OCI-LY7 (cell line): ENCODE measurements around the gene GGT5. TPM values are rescaled to one million over a fixed set of nuclear protein-coding genes. Genes with fewer than 3 reads are reported as not detected.
A peak's percentile ranks its signal among the peaks of the same experiment; 100 is the strongest.
"Not testable (repeated sequence)": the region's sequence is repeated elsewhere in the genome, so short reads cannot be mapped to it uniquely, and the experiment has no call there.

Experiments used
- BruUV-seq: library from RNA; stranded (reverse); fragments of 400-500 nt; replicated peaks from 2 replicates; lab custom pipeline; 2021; lab: Mats Ljungman, UMichigan
- CTCF ChIA-PET: fragments of 300-600 bp; sonication (Branson Sonifier 250); formaldehyde crosslinking; loops from one replicate; lab custom pipeline; 2022; ENCODE audit warnings: antibody characterized with exemption; ENCODE audit not compliant: unreplicated experiment; lab: Charles Lee
- POLR2A ChIA-PET: fragments of 300-600 bp; sonication (Branson Sonifier 250); formaldehyde crosslinking; loops from one replicate; lab custom pipeline; 2022; ENCODE audit warnings: antibody characterized with exemption; lab: Charles Lee
- DNase-seq: peaks from one replicate; pipeline ENCODE4 v3.0.0-alpha.2; 2015; ENCODE audit warnings: low spot score
- H2AFZ ChIP-seq: fragments of 200-600 bp; sonication (generic), shearing (Covaris generic); 2 replicates; pipeline ENCODE4 v1.6.1; 2014; ENCODE audit warnings: mild to moderate bottlenecking, antibody characterized with exemption, low read length, moderate library complexity
- H3K27ac ChIP-seq: fragments of 200-600 bp; sonication (generic); 2 replicates; pipeline ENCODE4 v1.5.1; 2014; ENCODE audit warnings: mixed run types, low read depth, mild to moderate bottlenecking, moderate library complexity, low read length, inconsistent platforms; ENCODE audit not compliant: poor library complexity, severe bottlenecking
- H3K36me3 ChIP-seq: fragments of 200-600 bp; sonication (generic); 2 replicates; pipeline ENCODE4 v1.6.1; 2014; ENCODE audit warnings: mild to moderate bottlenecking, antibody characterized with exemption, low read length, moderate library complexity, mixed read lengths; ENCODE audit not compliant: insufficient read depth
- H3K4me1 ChIP-seq: fragments of 200-600 bp; sonication (generic); 2 replicates; pipeline ENCODE4 v1.5.1; 2014; ENCODE audit warnings: mild to moderate bottlenecking, low read length; ENCODE audit not compliant: insufficient read depth, poor library complexity, severe bottlenecking
- H3K4me2 ChIP-seq: fragments of 200-600 bp; sonication (generic); 2 replicates; pipeline ENCODE4 v1.6.1; 2014; ENCODE audit warnings: mild to moderate bottlenecking, low read length
- H3K4me3 ChIP-seq: fragments of 200-600 bp; sonication (generic); 2 replicates; pipeline ENCODE4 v1.5.1; 2014; ENCODE audit warnings: mild to moderate bottlenecking, low read depth, low read length; ENCODE audit not compliant: poor library complexity, severe bottlenecking
- H3K79me2 ChIP-seq: fragments of 200-600 bp; sonication (generic); 2 replicates; pipeline ENCODE4 v1.6.1; 2016; ENCODE audit warnings: low read depth, mild to moderate bottlenecking, low read length, moderate library complexity, mixed read lengths; ENCODE audit not compliant: insufficient read depth
- H3K9me2 ChIP-seq: fragments of 200-600 bp; sonication (generic); 2 replicates; pipeline ENCODE4 v1.6.1; 2016; ENCODE audit warnings: mild to moderate bottlenecking, low read length, mixed read lengths; ENCODE audit not compliant: insufficient read depth
- H3K9me3 ChIP-seq: fragments of 200-600 bp; sonication (generic); 2 replicates; pipeline ENCODE4 v1.6.1; 2014; ENCODE audit warnings: mild to moderate bottlenecking, mixed run types, low read length, mixed read lengths
- H4K20me1 ChIP-seq: fragments of 200-600 bp; sonication (generic); 2 replicates; pipeline ENCODE4 v1.6.1; 2014; ENCODE audit warnings: mild to moderate bottlenecking, antibody characterized with exemption, low read length, moderate library complexity, mixed read lengths; ENCODE audit not compliant: insufficient read depth
- intact Hi-C: fragments of 100-400 bp; cut with micrococcal nuclease; formaldehyde crosslinking; loops from one replicate; pipeline ENCODE4 v1.10.0; 2022; ENCODE audit not compliant: unreplicated experiment
- total RNA-seq, 2 experiments: library from RNA; depleted of rRNA in 1 of 2; stranded (reverse); fragments of >200 nt in 1 of 2; shearing (Covaris generic) in 1 of 2; gene quantifications; 2 replicates each; pipeline ENCODE4 v1.2.3, GENCODE V29; 2014 to 2022
- TF ChIP-seq, protein P1 (sequence below): fragments of 200-600 bp; sonication (generic); conservative IDR thresholded peaks from 2 replicates; pipeline ENCODE4 v1.5.1; 2014; ENCODE audit warnings: mild to moderate bottlenecking, antibody characterized with exemption, low read length, moderate library complexity, mixed read lengths

The GGT5 gene
- total RNA-seq, 2 experiments from 2014 or later = 0.06 TPM; not detected in 1

DNA sequence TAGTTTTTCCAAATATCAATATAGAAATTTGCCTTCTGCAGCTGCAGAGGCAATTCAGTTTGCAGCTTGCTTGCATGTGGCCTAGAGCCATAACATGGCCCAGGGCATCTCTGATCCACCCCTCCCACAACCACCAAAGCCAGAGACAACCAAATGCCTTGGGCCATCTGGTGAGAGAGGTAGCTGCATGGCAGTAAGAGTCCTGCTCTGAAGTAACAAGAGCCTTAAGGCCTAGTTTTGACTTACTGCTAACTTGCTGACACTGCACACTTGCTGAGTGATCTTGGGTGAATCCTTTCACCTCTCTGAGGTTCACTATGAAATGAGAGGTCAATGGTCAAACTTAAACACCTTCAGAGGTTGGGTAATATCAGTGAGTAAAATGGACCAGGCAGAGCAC lies 20.9 kb upstream of the GGT5 start:
- Histone ChIP-seq H3K4me2 (peak overlapping the region; percentile 62; the same call in 1 of the 2 replicates), H3K4me3 (no peak overlapping the region), H3K79me2 (no peaks in the 10 kb centered on the region), H3K9me3 (no peaks in the 10 kb centered on the region), H3K27ac (no peak overlapping the region), H2AFZ (peak overlapping the region; percentile 59; the same call in 1 of the 2 replicates), H3K4me1 (peaks cover 23% of the 10 kb centered on the region), H3K36me3 (no peaks in the 10 kb centered on the region), H3K9me2 (no peaks in the 10 kb centered on the region), H4K20me1 (no peaks in the 10 kb centered on the region)
- BruUV-seq = no TSS peak
- peak; percentile 16 for DNase-seq
- CTCF ChIA-PET = no interaction called here
- intact Hi-C loops = no loop called here
- POLR2A ChIA-PET = no interaction called here
- TF ChIP-seq, protein P1, sequence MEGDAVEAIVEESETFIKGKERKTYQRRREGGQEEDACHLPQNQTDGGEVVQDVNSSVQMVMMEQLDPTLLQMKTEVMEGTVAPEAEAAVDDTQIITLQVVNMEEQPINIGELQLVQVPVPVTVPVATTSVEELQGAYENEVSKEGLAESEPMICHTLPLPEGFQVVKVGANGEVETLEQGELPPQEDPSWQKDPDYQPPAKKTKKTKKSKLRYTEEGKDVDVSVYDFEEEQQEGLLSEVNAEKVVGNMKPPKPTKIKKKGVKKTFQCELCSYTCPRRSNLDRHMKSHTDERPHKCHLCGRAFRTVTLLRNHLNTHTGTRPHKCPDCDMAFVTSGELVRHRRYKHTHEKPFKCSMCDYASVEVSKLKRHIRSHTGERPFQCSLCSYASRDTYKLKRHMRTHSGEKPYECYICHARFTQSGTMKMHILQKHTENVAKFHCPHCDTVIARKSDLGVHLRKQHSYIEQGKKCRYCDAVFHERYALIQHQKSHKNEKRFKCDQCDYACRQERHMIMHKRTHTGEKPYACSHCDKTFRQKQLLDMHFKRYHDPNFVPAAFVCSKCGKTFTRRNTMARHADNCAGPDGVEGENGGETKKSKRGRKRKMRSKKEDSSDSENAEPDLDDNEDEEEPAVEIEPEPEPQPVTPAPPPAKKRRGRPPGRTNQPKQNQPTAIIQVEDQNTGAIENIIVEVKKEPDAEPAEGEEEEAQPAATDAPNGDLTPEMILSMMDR = no peak

DNA sequence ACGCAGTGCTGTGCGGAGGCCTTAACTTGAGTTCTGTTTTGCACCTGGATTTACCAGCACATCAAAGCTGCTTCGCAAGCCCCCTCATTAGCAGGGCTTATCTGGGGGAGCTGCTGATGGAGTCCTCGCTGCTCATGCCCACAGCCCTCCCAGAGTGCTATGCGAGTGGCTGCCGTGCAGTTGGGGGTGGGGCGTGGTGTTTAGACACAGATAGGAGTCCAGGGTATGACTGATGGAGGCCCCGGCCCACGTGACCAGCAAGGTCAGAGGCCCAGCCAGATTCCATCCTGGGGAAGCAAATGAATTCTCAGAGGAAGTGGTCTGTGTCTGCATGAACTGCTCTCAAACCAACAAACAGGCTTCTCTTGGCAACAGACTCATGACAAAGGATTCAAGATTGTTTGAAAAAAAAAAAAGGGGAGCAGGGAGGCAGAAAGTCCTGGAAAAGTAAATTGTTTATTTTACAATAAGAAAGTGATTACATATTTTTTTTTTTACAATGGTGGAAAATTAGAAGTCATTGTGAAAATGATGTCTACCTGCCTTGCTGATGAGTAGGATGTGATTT lies 19.5 kb upstream of the GGT5 start:
- CTCF ChIA-PET, POLR2A ChIA-PET, H4K20me1 ChIP-seq, H3K36me3 ChIP-seq, H3K9me2 ChIP-seq, H3K79me2 ChIP-seq, H3K9me3 ChIP-seq, intact Hi-C loops, BruUV-seq: not testable (repeated sequence)
- H3K27ac ChIP-seq = peak overlapping the region; percentile 56
- peak; percentile 16 for DNase-seq
- peak overlapping the region; percentile 62 for H3K4me2 ChIP-seq
- peaks cover 23% of the 10 kb centered on the region for H3K4me1 ChIP-seq
- H3K4me3 ChIP-seq = peak overlapping the region; percentile 49
- H2AFZ ChIP-seq = peak overlapping the region; percentile 59

DNA sequence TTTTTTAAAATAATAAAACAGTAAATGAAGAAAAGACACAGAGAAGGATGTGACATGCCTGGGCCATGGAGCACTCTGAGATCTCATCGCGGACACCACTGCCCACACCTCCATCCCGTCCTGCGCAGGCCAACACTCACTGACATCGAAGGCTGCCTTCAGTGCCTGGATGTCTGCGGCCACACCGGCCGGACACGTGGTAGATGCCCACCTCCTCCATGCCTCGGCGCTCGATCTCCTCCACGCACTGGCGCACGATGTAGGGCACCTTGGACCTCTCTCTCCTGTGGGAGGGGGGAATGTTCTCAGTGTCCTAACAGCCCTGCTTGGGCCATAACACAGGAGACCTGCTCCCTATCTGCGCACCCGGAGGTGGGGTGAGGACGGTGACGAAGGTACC lies 18.6 kb upstream of the GGT5 start:
- intact Hi-C loops, H3K4me2 ChIP-seq, H2AFZ ChIP-seq, H4K20me1 ChIP-seq, H3K79me2 ChIP-seq, H3K27ac ChIP-seq, H3K36me3 ChIP-seq, H3K4me3 ChIP-seq, CTCF ChIA-PET, POLR2A ChIA-PET, H3K9me2 ChIP-seq, BruUV-seq, H3K9me3 ChIP-seq, DNase-seq: not testable (repeated sequence)
- H3K4me1 ChIP-seq = peaks cover 23% of the 10 kb centered on the region

DNA sequence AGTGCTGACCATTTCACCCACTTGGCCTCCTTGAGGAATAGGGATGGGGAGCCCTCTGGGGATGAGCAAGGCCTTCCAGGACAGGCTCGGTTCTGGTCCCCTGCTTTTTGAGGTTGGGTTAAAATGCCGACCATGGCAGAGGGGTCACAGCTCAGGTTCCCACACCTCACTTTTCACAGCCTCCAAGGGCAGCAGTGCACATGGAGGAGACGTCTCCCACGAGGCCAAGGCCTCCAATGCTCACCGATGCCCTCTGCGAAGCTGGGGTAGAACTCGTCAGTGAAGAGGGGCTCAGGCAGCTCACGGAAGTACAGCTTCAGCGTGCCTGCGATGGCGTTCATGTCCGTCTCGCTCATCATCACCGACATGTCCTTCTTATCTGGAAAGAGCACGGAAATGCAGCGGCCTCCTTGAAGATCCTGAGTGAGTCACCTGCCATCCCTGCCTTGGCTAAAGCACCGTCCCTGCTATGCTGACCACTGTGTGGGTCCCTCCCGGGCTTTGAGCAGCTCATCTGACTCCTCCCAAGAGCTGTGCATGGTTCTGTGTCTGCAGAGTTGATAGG lies 17.4 kb upstream of the GGT5 start:
- POLR2A ChIA-PET, BruUV-seq, intact Hi-C loops, H3K9me3 ChIP-seq, H3K36me3 ChIP-seq, H3K79me2 ChIP-seq, H3K4me2 ChIP-seq, H3K9me2 ChIP-seq, H3K27ac ChIP-seq, H3K4me3 ChIP-seq, DNase-seq, H2AFZ ChIP-seq, CTCF ChIA-PET, H4K20me1 ChIP-seq: not testable (repeated sequence)
- H3K4me1 ChIP-seq = peaks cover 23% of the 10 kb centered on the region
